GM23338 (cell line): ENCODE measurements around the gene DDX49. TPM values are rescaled to one million over a fixed set of nuclear protein-coding genes. Genes with fewer than 3 reads are reported as not detected.

Experiments used
- ATAC-seq: fragments of 200-7000 bp; cut with Tn5 transposase; 3 replicates; pipeline ENCODE4 v1.9.1; 2020
- DNase-seq: peaks from one replicate; pipeline ENCODE4 v3.0.0-alpha.2; 2015; ENCODE audit warnings: low spot score
- H2AFZ ChIP-seq: fragments of 200-600 bp; sonication (generic); 2 replicates; pipeline ENCODE4 v1.8.0; 2016; ENCODE audit warnings: antibody characterized with exemption, mild to moderate bottlenecking, moderate library complexity
- H3F3A ChIP-seq: fragments of 200-600 bp; sonication (generic); replicated peaks from 2 replicates; pipeline ENCODE4 v1.8.0; 2017; ENCODE audit warnings: antibody characterized with exemption, mixed run types, low read depth
- H3K27ac ChIP-seq: fragments of 200-600 bp; sonication (generic); 2 replicates; pipeline ENCODE4 v1.6.1; 2016; ENCODE audit warnings: low read depth
- H3K27me3 ChIP-seq: fragments of 200-600 bp; sonication (generic); 2 replicates; pipeline ENCODE4 v1.8.0; 2016; ENCODE audit warnings: mild to moderate bottlenecking, mixed run types, moderate library complexity; ENCODE audit not compliant: insufficient read depth
- H3K36me3 ChIP-seq: fragments of 200-600 bp; sonication (generic); 2 replicates; pipeline ENCODE4 v1.8.0; 2016; ENCODE audit warnings: mild to moderate bottlenecking; ENCODE audit not compliant: insufficient read depth
- H3K4me1 ChIP-seq: fragments of 200-600 bp; sonication (generic); 2 replicates; pipeline ENCODE4 v1.8.0; 2016; ENCODE audit warnings: mild to moderate bottlenecking, moderate library complexity; ENCODE audit not compliant: insufficient read depth
- H3K4me2 ChIP-seq: fragments of 200-600 bp; sonication (generic); 2 replicates; pipeline ENCODE4 v1.7.1; 2017; ENCODE audit warnings: mixed run types
- H3K4me3 ChIP-seq: fragments of 200-600 bp; sonication (generic); 2 replicates; pipeline ENCODE4 v1.6.1; 2016; ENCODE audit warnings: mixed run types
- H3K79me2 ChIP-seq: fragments of 200-600 bp; sonication (generic); replicated peaks from 2 replicates; pipeline ENCODE4 v1.8.0; 2017; ENCODE audit warnings: mild to moderate bottlenecking; ENCODE audit not compliant: insufficient read depth
- H3K9me2 ChIP-seq: fragments of 200-600 bp; sonication (generic); 2 replicates; pipeline ENCODE4 v1.8.0; 2017; ENCODE audit not compliant: insufficient read depth
- H4K20me1 ChIP-seq: fragments of 200-600 bp; sonication (generic); replicated peaks from 2 replicates; pipeline ENCODE4 v1.8.0; 2017; ENCODE audit warnings: mild to moderate bottlenecking; ENCODE audit not compliant: insufficient read depth
- H3K27ac Mint-ChIP-seq: 2 replicates; pipeline ENCODE4 v1.8.0; 2020; ENCODE audit warnings: inconsistent platforms, mild to moderate bottlenecking, moderate library complexity, mixed read lengths
- H3K27me3 Mint-ChIP-seq: 3 replicates; pipeline ENCODE4 v1.8.0; 2022; ENCODE audit warnings: low read depth, mild to moderate bottlenecking, moderate library complexity, mixed read lengths, inconsistent platforms; ENCODE audit not compliant: insufficient read depth, poor library complexity
- H3K36me3 Mint-ChIP-seq: 3 replicates; pipeline ENCODE4 v1.8.0; 2021; ENCODE audit warnings: low read depth, mild to moderate bottlenecking, inconsistent platforms, moderate library complexity, mixed read lengths
- H3K4me1 Mint-ChIP-seq: 3 replicates; pipeline ENCODE4 v1.8.0; 2020; ENCODE audit warnings: mild to moderate bottlenecking, inconsistent platforms, mixed read lengths
- H3K4me3 Mint-ChIP-seq: 3 replicates; pipeline ENCODE4 v1.8.0; 2021; ENCODE audit warnings: moderate library complexity, mild to moderate bottlenecking, inconsistent platforms, mixed read lengths
- H3K9me3 Mint-ChIP-seq: 3 replicates; pipeline ENCODE4 v1.8.0; 2020; ENCODE audit warnings: moderate library complexity, mild to moderate bottlenecking, inconsistent platforms, mixed read lengths
- CREB1 ChIP-seq: fragments of 250-450 bp; sonication (Bioruptor Pico); IDR thresholded peaks from 2 replicates; pipeline ENCODE4 v1.5.0; 2020; ENCODE audit warnings: low read depth, mild to moderate bottlenecking, moderate library complexity
- ETS1 ChIP-seq: IDR thresholded peaks from 2 replicates; pipeline ENCODE4 v1.6.1; 2016; ENCODE audit warnings: antibody characterized with exemption
- EZH2 ChIP-seq: fragments of 200-600 bp; sonication (generic); IDR thresholded peaks from one replicate; pipeline ENCODE4 v1.8.0; 2017; ENCODE audit warnings: antibody characterized with exemption, mild to moderate bottlenecking, low read depth; ENCODE audit not compliant: unreplicated experiment
- JUNB ChIP-seq: IDR thresholded peaks from one replicate; pipeline ENCODE4 v1.6.1; 2016; ENCODE audit warnings: antibody characterized with exemption; ENCODE audit not compliant: unreplicated experiment
- NANOG ChIP-seq: IDR thresholded peaks from 2 replicates; pipeline ENCODE4 v1.6.1; 2016; ENCODE audit warnings: antibody characterized with exemption, borderline replicate concordance
- POLR2AphosphoS5 ChIP-seq: IDR thresholded peaks from 2 replicates; pipeline ENCODE4 v1.6.1; 2016; ENCODE audit warnings: antibody characterized with exemption, low read depth
- ZNF114 ChIP-seq: fragments of 250-450 bp; sonication (Bioruptor Pico); IDR thresholded peaks from 2 replicates; pipeline ENCODE4 v1.5.0; 2020; ENCODE audit warnings: mild to moderate bottlenecking, moderate library complexity
- ZNF462 ChIP-seq: fragments of 250-450 bp; sonication (Bioruptor Pico); IDR thresholded peaks from 2 replicates; pipeline ENCODE4 v1.5.0; 2020; ENCODE audit warnings: mild to moderate bottlenecking, moderate library complexity
- polyA plus RNA-seq: library from polyadenylated mRNA; unstranded; fragments of >200 nt; fragmentation: Nextera tagmentation; extraction: Ambion mirVana; gene quantifications from 2 replicates; pipeline ENCODE4 v1.2.1, GENCODE V29; 2016
- total RNA-seq: library from RNA; depleted of rRNA; stranded (reverse); fragments of >200 nt; shearing (Covaris generic); gene quantifications from 2 replicates; pipeline ENCODE4 v1.2.3, GENCODE V29; 2014
- TF ChIP-seq, protein P1 (sequence below), 2 experiments: fragments of 200-600 bp in 1 of 2; sonication (generic) in 1 of 2; conservative IDR thresholded peaks; 2 replicates each; pipeline versions ENCODE4 v1.5.1 to v1.6.1; 2016 to 2017; ENCODE audit warnings: antibody characterized with exemption in 2 of 2, low read depth in 2 of 2, mild to moderate bottlenecking in 2 of 2, moderate library complexity in 1 of 2

The DDX49 gene
- total and polyA plus RNA-seq, 2 experiments from 2014 or later = 40.2 to 75.3 TPM

DNA sequence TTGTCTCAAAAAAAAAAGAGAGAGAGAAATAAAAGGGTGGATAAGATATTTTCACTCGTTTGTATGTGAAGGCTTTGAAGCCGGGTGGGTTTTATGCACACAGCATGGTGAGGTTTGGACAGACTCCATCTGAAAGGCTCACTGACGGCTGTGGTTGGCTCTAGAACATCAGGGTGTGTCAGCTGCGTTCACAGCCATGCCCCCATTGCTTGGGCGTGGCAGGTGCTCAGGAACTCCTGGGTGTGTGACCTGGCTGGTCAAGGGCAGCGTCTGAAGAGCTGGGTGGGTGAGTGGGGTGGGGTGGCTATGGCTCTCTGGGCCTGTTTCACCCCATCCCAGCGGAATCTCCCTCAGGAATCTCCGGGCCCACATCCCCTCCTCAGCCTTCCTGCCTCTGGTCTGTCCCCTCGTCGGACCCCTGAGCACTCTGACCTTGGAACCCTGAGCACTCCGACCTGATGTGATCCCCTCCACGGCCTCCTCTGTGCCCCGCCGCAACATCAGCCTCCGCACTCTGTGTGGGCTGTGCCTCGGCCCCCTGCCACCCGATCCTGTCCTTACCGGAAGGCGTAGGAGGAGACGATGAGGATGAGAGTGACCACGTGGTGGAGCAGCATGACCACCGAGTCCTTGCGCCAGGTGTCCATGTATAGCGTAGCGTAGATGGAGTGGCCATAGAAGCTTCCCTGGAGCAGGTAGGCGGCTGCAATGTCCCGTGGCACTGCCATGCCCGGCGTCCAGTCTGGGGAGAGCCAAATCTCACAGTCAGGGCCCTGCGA, 35.8 kb upstream of the DDX49 start:
- H3K79me2 ChIP-seq = no peaks in the 10 kb centered on the region
- ATAC-seq (no peak), DNase-seq (no peak)
- H3F3A ChIP-seq = no peaks in the 10 kb centered on the region; the same call in 1 of the 2 replicates
- H3K4me1 Mint-ChIP-seq = no peaks in the 10 kb centered on the region
- H3K4me3 ChIP-seq = no peak overlapping the region
- no peak overlapping the region; the same call in 2 of the 3 replicates for H3K4me3 Mint-ChIP-seq
- H4K20me1 ChIP-seq = 0 out of 2 replicates have a peak, but pooled peaks cover 8% of the 10 kb centered on the region
- no peak for TF ChIP-seq EZH2
- TF ChIP-seq, protein P1, sequence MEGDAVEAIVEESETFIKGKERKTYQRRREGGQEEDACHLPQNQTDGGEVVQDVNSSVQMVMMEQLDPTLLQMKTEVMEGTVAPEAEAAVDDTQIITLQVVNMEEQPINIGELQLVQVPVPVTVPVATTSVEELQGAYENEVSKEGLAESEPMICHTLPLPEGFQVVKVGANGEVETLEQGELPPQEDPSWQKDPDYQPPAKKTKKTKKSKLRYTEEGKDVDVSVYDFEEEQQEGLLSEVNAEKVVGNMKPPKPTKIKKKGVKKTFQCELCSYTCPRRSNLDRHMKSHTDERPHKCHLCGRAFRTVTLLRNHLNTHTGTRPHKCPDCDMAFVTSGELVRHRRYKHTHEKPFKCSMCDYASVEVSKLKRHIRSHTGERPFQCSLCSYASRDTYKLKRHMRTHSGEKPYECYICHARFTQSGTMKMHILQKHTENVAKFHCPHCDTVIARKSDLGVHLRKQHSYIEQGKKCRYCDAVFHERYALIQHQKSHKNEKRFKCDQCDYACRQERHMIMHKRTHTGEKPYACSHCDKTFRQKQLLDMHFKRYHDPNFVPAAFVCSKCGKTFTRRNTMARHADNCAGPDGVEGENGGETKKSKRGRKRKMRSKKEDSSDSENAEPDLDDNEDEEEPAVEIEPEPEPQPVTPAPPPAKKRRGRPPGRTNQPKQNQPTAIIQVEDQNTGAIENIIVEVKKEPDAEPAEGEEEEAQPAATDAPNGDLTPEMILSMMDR (conservative IDR thresholded peaks at IDR 0.05; ENCODE audit: low read depth in 2 of 2) = peak in 1 of 2 experiments; percentile 45; a peak in 2 of 4 replicates
- H3K4me1 ChIP-seq = no peaks in the 10 kb centered on the region
- H3K9me2 ChIP-seq = no peaks in the 10 kb centered on the region
- H3K9me3 Mint-ChIP-seq = no peaks in the 10 kb centered on the region
- no peaks in the 10 kb centered on the region for H3K36me3 ChIP-seq
- no peak overlapping the region for H3K4me2 ChIP-seq
- no peak overlapping the region for H3K27ac Mint-ChIP-seq
- no peak overlapping the region for H2AFZ ChIP-seq
- H3K27ac ChIP-seq = no peak overlapping the region
- H3K27me3 ChIP-seq = no peaks in the 10 kb centered on the region
- H3K27me3 Mint-ChIP-seq = peaks cover 9% of the 10 kb centered on the region
- peaks cover 44% of the 10 kb centered on the region for H3K36me3 Mint-ChIP-seq

- H3F3A ChIP-seq = no peaks in the 10 kb centered on the region
- no peaks in the 10 kb centered on the region for H3K4me1 ChIP-seq
- no peaks in the 10 kb centered on the region for H3K4me1 Mint-ChIP-seq
- no peaks in the 10 kb centered on the region; the same call in 1 of the 2 replicates for H3K36me3 ChIP-seq
- no peaks in the 10 kb centered on the region for H3K27me3 ChIP-seq
- H3K27me3 Mint-ChIP-seq = peaks cover 17% of the 10 kb centered on the region
- peaks cover 6% of the 10 kb centered on the region; the same call in 1 of the 2 replicates for H4K20me1 ChIP-seq
- no peak overlapping the region for H3K4me2 ChIP-seq
- no peak overlapping the region for H3K27ac ChIP-seq
- no peaks in the 10 kb centered on the region for H3K9me3 Mint-ChIP-seq
- H3K27ac Mint-ChIP-seq = no peak overlapping the region
- no peak overlapping the region for H2AFZ ChIP-seq
- H3K4me3 ChIP-seq = no peak overlapping the region
- H3K79me2 ChIP-seq = no peaks in the 10 kb centered on the region
- peaks cover 25% of the 10 kb centered on the region for H3K36me3 Mint-ChIP-seq
- no peak for DNase-seq
- H3K9me2 ChIP-seq = no peaks in the 10 kb centered on the region
- no peak for ATAC-seq
- H3K4me3 Mint-ChIP-seq = no peak overlapping the region
- TF ChIP-seq, protein P1 (conservative IDR thresholded peaks at IDR 0.05; ENCODE audit: low read depth in 2 of 2) = no peak
- no peak for TF ChIP-seq ETS1
- TF ChIP-seq EZH2 = no peak
- TF ChIP-seq JUNB = no peak
- TF ChIP-seq NANOG = no peak
- no peak for TF ChIP-seq POLR2AphosphoS5
- TF ChIP-seq ZNF114 (CRISPR knock-in tag) = no peak
- TF ChIP-seq ZNF462 = no peak
- TF ChIP-seq CREB1 (CRISPR knock-in tag) = no peak
Observed at GRCh38 chr19:18886972-18887371, 32.5 kb upstream of the DDX49 start.
